Liver (tissue), 9 donors: Measurements from ENCODE around the gene FAM227B. TPM values are rescaled to one million over a fixed set of nuclear protein-coding genes. Genes with fewer than 3 reads are reported as not detected.
"Not testable (repeated sequence)": the region's sequence is repeated elsewhere in the genome, so short reads cannot be mapped to it uniquely, and the experiment has no call there.

Source experiments
- DNase-seq: peaks from one replicate; pipeline ENCODE4 v3.0.0-alpha.2; 2017; ENCODE audit warnings: low spot score
- H3K27ac ChIP-seq, 2 donors: one replicate each; pipeline ENCODE4 v1.7.0; 2013; ENCODE audit warnings: inconsistent platforms in 2 of 2, low read length in 2 of 2, control low read depth in 1 of 2, low read depth in 1 of 2, mild to moderate bottlenecking in 1 of 2
- H3K27me3 ChIP-seq, 4 donors: one replicate each; pipeline versions ENCODE4 v1.6.1 to v1.7.0; 2013; ENCODE audit warnings: low read length in 3 of 4, inconsistent platforms in 1 of 4, mild to moderate bottlenecking in 1 of 4, moderate library complexity in 1 of 4; ENCODE audit not compliant: control insufficient read depth in 4 of 4, insufficient read depth in 4 of 4
- H3K36me3 ChIP-seq, 4 donors: one replicate each; pipeline versions ENCODE4 v1.6.1 to v1.7.0; 2013; ENCODE audit warnings: low read length in 3 of 4, mild to moderate bottlenecking in 3 of 4, low read depth in 1 of 4, moderate library complexity in 1 of 4; ENCODE audit not compliant: control insufficient read depth in 4 of 4, insufficient read depth in 3 of 4
- H3K4me1 ChIP-seq, 4 donors: one replicate each; pipeline versions ENCODE4 v1.6.1 to v1.7.0; 2013; ENCODE audit warnings: low read length in 3 of 4, mild to moderate bottlenecking in 3 of 4, moderate library complexity in 1 of 4; ENCODE audit not compliant: control insufficient read depth in 4 of 4, insufficient read depth in 4 of 4
- H3K4me3 ChIP-seq, 3 donors: one replicate each; pipeline versions ENCODE4 v1.6.1 to v1.7.0; 2013; ENCODE audit warnings: low read length in 3 of 3, control low read depth in 1 of 3, low read depth in 1 of 3, mild to moderate bottlenecking in 1 of 3
- H3K9ac ChIP-seq, 2 donors: one replicate each; pipeline ENCODE4 v1.7.0; 2013; ENCODE audit warnings: low read length in 2 of 2, mild to moderate bottlenecking in 2 of 2, moderate library complexity in 2 of 2, control low read depth in 1 of 2, low read depth in 1 of 2
- H3K9me3 ChIP-seq, 4 donors: one replicate each; pipeline versions ENCODE4 v1.6.1 to v1.7.0; 2013; ENCODE audit warnings: low read length in 3 of 4; ENCODE audit not compliant: control insufficient read depth in 4 of 4
- EGR1 ChIP-seq, 2 donors: IDR thresholded peaks; 2 replicates each; pipeline ENCODE4 v1.6.1; 2016 to 2018; ENCODE audit warnings: antibody characterized with exemption in 2 of 2, low read depth in 2 of 2
- FOXA1 ChIP-seq: IDR thresholded peaks from 2 replicates; pipeline ENCODE4 v1.6.1; 2016; ENCODE audit warnings: antibody characterized with exemption
- FOXA2 ChIP-seq: IDR thresholded peaks from 2 replicates; pipeline ENCODE4 v1.6.1; 2016; ENCODE audit warnings: antibody characterized with exemption
- HNF4G ChIP-seq: IDR thresholded peaks from 2 replicates; pipeline ENCODE4 v1.6.1; 2016; ENCODE audit warnings: antibody characterized with exemption
- JUND ChIP-seq, 2 donors: IDR thresholded peaks; 2 replicates each; pipeline ENCODE4 v1.6.1; 2016; ENCODE audit warnings: antibody characterized with exemption in 2 of 2
- NR2F2 ChIP-seq: IDR thresholded peaks from 2 replicates; pipeline ENCODE4 v1.6.1; 2016; ENCODE audit warnings: antibody characterized with exemption
- RAD21 ChIP-seq, 2 donors: IDR thresholded peaks; 2 replicates each; pipeline ENCODE4 v1.6.1; 2016; ENCODE audit warnings: antibody characterized with exemption in 2 of 2, mild to moderate bottlenecking in 2 of 2
- RXRA ChIP-seq, 2 donors: IDR thresholded peaks; 2 replicates each; pipeline ENCODE4 v1.6.1; 2017 to 2018; ENCODE audit warnings: antibody characterized with exemption in 2 of 2, mild to moderate bottlenecking in 1 of 2
- TAF1 ChIP-seq: conservative IDR thresholded peaks from 2 replicates; pipeline ENCODE4 v1.6.1; 2016; ENCODE audit warnings: antibody characterized with exemption, mild to moderate bottlenecking
- YY1 ChIP-seq: IDR thresholded peaks from 2 replicates; pipeline ENCODE4 v1.6.1; 2016; ENCODE audit warnings: antibody characterized with exemption, mild to moderate bottlenecking
- WGBS: extraction: QIAGEN DNeasy Blood & Tissue Kit; methylation state at CpG from one replicate; pipeline ENCODE4 v1.1.7; 2013; 5-methylcytosine and 5-hydroxymethylcytosine counted together
- polyA plus RNA-seq, 2 donors: library from polyadenylated mRNA; stranded (reverse) in 1 of 2; unstranded in 1 of 2; fragments of 200-250 nt in 1 of 2; fragments of >200 nt in 1 of 2; fragmentation: Nextera tagmentation in 1 of 2; extraction: Ambion mirVana in 1 of 2; gene quantifications; one replicate each; pipeline versions ENCODE4 v1.2.1 to v1.2.3, GENCODE V29; 2013 to 2015
- total RNA-seq, 2 donors: library from RNA; depleted of rRNA; stranded (reverse); fragments of >200 nt; gene quantifications; one replicate each; pipeline ENCODE4 v1.2.3, GENCODE V29; 2014
- TF ChIP-seq, protein P1 (sequence below): fragments of 150-350 bp; IDR thresholded peaks from 2 replicates; pipeline ENCODE4 v1.5.1; 2017; ENCODE audit warnings: improper control_type of control experiment, low read depth, low read length; ENCODE audit not compliant: missing input control
- TF ChIP-seq, protein P2 (sequence below): IDR thresholded peaks from 2 replicates; pipeline ENCODE4 v1.6.1; 2016; ENCODE audit warnings: antibody characterized with exemption
- TF ChIP-seq, protein P3 (sequence below): IDR thresholded peaks from 2 replicates; pipeline ENCODE4 v1.6.1; 2016; ENCODE audit warnings: antibody characterized with exemption
- TF ChIP-seq, protein P4 (sequence below): IDR thresholded peaks from 2 replicates; pipeline ENCODE4 v1.6.1; 2016; ENCODE audit warnings: antibody characterized with exemption, mild to moderate bottlenecking
- donor health status: healthy.
- donor health status: healthy.
- donor health status: healthy.
- donor health status: healthy.
- donor health status: healthy.

FAM227B gene
- total and polyA plus RNA-seq, 4 donors: 1.3 to 5.1 (median 3.8) TPM

DNA sequence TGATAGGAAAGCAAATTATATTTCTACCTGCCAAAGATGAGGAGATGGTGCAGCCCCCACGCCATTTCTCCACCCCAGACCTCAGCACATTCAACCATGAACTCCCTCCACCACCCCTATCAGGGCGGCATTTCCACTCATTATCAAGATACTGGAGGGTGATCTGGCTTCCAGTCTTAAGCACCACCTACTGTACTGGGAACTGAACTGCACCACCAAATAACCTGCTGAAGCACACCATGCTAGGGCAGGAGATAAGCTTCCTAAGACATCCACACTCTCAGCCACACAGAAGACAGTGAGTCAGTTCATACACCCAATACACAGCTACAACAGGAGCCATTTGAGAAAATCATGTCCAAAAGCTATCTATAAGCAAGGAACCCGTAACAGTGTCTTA, 98.8 kb downstream of the FAM227B start:
- H3K4me1 ChIP-seq: no peaks in the 10 kb centered on the region
- H3K36me3 ChIP-seq: no peaks in the 10 kb centered on the region
- 64% methylated on average over 3 of the region's 3 CpGs for WGBS
- no peak overlapping the region for H3K27ac ChIP-seq
- no peak overlapping the region for H3K9ac ChIP-seq
- no peak for DNase-seq
- no peaks in the 10 kb centered on the region for H3K9me3 ChIP-seq
- TF ChIP-seq RXRA (IDR thresholded peaks at IDR 0.05) (no peak), RAD21 (IDR thresholded peaks at IDR 0.05) (peak; percentile 45 to 64)
- TF ChIP-seq, protein P1, sequence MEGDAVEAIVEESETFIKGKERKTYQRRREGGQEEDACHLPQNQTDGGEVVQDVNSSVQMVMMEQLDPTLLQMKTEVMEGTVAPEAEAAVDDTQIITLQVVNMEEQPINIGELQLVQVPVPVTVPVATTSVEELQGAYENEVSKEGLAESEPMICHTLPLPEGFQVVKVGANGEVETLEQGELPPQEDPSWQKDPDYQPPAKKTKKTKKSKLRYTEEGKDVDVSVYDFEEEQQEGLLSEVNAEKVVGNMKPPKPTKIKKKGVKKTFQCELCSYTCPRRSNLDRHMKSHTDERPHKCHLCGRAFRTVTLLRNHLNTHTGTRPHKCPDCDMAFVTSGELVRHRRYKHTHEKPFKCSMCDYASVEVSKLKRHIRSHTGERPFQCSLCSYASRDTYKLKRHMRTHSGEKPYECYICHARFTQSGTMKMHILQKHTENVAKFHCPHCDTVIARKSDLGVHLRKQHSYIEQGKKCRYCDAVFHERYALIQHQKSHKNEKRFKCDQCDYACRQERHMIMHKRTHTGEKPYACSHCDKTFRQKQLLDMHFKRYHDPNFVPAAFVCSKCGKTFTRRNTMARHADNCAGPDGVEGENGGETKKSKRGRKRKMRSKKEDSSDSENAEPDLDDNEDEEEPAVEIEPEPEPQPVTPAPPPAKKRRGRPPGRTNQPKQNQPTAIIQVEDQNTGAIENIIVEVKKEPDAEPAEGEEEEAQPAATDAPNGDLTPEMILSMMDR: peak; percentile 30
- no peaks in the 10 kb centered on the region for H3K27me3 ChIP-seq
- no peak overlapping the region for H3K4me3 ChIP-seq

DNA sequence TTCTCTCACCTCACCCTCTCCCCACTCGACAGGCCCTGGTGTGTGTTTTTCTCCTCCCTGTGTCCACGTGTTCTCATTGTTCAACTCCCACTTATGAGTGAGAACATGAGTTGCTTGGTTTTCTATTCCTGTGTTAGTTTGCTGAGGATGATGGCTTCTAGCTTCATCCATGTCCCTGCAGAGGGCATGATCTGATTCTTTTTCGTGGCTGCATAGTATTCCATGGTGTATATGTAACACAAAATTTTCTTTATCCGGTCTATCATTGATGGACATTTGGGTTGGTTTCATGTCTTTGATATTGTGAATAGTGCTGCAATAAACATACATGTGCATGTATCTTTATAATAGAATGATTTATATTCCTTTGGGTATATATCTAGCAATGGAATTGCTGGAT, 107.9 kb downstream of the FAM227B start:
- not testable (repeated sequence) for H3K9me3 ChIP-seq, H3K4me3 ChIP-seq, H3K4me1 ChIP-seq, H3K36me3 ChIP-seq, DNase-seq, H3K27ac ChIP-seq, H3K27me3 ChIP-seq, H3K9ac ChIP-seq
- WGBS: 80% methylated on average over 4 of the region's 4 CpGs

DNA sequence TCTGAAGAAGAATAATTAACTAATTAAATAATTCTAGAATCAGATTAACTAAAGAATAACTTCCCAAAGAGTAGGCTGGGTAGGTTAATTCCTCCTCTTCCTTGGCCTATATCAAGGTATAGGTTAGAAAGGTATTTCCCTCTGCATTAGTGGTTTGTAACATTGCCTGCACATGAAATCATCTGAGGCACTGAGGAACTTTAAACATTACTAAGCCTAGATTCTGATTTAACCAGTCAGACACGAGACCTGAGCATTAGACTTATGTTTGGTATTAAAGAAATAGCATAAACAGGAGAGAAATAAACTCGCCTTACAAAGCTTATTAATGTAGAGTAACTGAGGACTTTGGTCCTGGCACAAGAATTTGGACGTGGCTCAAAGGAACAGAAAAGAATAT, 113.4 kb downstream of the FAM227B start:
- 77% methylated on average over 3 of the region's 3 CpGs for WGBS
- Histone ChIP-seq H3K4me1 (no peaks in the 10 kb centered on the region), H3K4me3 (no peak overlapping the region), H3K36me3 (no peaks in the 10 kb centered on the region), H3K27ac (no peak overlapping the region), H3K9ac (no peak overlapping the region), H3K9me3 (no peaks in the 10 kb centered on the region), H3K27me3 (no peaks in the 10 kb centered on the region)
- no peak for DNase-seq
- no peak for TF ChIP-seq JUND (IDR thresholded peaks at IDR 0.05)
- TF ChIP-seq FOXA2: no peak
- TF ChIP-seq, protein P2, sequence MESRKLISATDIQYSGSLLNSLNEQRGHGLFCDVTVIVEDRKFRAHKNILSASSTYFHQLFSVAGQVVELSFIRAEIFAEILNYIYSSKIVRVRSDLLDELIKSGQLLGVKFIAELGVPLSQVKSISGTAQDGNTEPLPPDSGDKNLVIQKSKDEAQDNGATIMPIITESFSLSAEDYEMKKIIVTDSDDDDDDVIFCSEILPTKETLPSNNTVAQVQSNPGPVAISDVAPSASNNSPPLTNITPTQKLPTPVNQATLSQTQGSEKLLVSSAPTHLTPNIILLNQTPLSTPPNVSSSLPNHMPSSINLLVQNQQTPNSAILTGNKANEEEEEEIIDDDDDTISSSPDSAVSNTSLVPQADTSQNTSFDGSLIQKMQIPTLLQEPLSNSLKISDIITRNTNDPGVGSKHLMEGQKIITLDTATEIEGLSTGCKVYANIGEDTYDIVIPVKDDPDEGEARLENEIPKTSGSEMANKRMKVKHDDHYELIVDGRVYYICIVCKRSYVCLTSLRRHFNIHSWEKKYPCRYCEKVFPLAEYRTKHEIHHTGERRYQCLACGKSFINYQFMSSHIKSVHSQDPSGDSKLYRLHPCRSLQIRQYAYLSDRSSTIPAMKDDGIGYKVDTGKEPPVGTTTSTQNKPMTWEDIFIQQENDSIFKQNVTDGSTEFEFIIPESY: no peak
- TF ChIP-seq, protein P3, sequence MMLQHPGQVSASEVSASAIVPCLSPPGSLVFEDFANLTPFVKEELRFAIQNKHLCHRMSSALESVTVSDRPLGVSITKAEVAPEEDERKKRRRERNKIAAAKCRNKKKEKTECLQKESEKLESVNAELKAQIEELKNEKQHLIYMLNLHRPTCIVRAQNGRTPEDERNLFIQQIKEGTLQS: no peak
- no peak for TF ChIP-seq NR2F2

DNA sequence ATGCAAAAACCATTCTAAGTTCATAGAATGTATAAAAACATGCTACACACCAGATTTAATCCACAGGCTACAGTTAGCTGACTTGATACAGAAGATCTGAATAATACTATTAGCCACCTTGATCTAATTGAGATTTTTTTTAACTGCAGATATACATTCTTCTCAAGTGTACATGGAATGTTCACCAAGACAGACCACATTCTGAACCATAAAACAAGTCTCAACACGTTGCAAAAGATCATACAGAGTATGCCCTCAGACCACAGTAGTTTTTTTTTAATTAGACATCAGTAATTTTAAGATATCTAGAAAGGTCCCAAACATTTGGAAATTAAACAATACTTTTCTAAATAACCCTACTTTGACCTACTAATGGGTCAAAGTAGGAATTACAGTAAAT, 114.3 kb downstream of the FAM227B start:
- WGBS: 52% methylated on average over 1 of the region's 1 CpG
- no peak overlapping the region for H3K9ac ChIP-seq
- H3K36me3 ChIP-seq: no peaks in the 10 kb centered on the region
- no peak for DNase-seq
- H3K9me3 ChIP-seq: no peaks in the 10 kb centered on the region
- H3K27me3 ChIP-seq: no peaks in the 10 kb centered on the region
- H3K4me1 ChIP-seq: no peaks in the 10 kb centered on the region
- no peak overlapping the region for H3K4me3 ChIP-seq
- H3K27ac ChIP-seq: no peak overlapping the region
- TF ChIP-seq, protein P4, sequence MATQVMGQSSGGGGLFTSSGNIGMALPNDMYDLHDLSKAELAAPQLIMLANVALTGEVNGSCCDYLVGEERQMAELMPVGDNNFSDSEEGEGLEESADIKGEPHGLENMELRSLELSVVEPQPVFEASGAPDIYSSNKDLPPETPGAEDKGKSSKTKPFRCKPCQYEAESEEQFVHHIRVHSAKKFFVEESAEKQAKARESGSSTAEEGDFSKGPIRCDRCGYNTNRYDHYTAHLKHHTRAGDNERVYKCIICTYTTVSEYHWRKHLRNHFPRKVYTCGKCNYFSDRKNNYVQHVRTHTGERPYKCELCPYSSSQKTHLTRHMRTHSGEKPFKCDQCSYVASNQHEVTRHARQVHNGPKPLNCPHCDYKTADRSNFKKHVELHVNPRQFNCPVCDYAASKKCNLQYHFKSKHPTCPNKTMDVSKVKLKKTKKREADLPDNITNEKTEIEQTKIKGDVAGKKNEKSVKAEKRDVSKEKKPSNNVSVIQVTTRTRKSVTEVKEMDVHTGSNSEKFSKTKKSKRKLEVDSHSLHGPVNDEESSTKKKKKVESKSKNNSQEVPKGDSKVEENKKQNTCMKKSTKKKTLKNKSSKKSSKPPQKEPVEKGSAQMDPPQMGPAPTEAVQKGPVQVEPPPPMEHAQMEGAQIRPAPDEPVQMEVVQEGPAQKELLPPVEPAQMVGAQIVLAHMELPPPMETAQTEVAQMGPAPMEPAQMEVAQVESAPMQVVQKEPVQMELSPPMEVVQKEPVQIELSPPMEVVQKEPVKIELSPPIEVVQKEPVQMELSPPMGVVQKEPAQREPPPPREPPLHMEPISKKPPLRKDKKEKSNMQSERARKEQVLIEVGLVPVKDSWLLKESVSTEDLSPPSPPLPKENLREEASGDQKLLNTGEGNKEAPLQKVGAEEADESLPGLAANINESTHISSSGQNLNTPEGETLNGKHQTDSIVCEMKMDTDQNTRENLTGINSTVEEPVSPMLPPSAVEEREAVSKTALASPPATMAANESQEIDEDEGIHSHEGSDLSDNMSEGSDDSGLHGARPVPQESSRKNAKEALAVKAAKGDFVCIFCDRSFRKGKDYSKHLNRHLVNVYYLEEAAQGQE: no peak
- TF ChIP-seq TAF1 (no peak), EGR1 (IDR thresholded peaks at IDR 0.05; ENCODE audit: low read depth in 2 of 2) (no peak), JUND (IDR thresholded peaks at IDR 0.05) (no peak), HNF4G (no peak), YY1 (no peak), FOXA1 (no peak), RAD21 (IDR thresholded peaks at IDR 0.05) (no peak), RXRA (IDR thresholded peaks at IDR 0.05) (no peak)
- TF ChIP-seq, protein P3: no peak
- TF ChIP-seq, protein P2: no peak
